Uterus (tissue), 4 donors: Measurements from ENCODE around the gene GFER. TPM values are rescaled to one million over a fixed set of nuclear protein-coding genes. Genes with fewer than 3 reads are reported as not detected.

Source experiments
- DNase-seq, 2 donors: peaks; one replicate each; pipeline ENCODE4 v3.0.0-alpha.2; 2019 to 2020
- H3K27ac ChIP-seq, 2 donors: fragments of 200-600 bp; sonication (generic); 1 replicate in 1 of 2; 2 replicates in 1 of 2; pipeline ENCODE4 v1.5.1; 2016 to 2018
- H3K27me3 ChIP-seq, 2 donors: fragments of 200-600 bp; sonication (generic); one replicate each; pipeline ENCODE4 v1.5.1; 2018 to 2019; ENCODE audit warnings: control low read depth in 1 of 2
- H3K36me3 ChIP-seq, 2 donors: fragments of 200-600 bp; sonication (generic); one replicate each; pipeline ENCODE4 v1.5.1; 2019; ENCODE audit warnings: control low read depth in 1 of 2
- H3K4me1 ChIP-seq, 2 donors: fragments of 200-600 bp; sonication (generic); one replicate each; pipeline ENCODE4 v1.5.1; 2018 to 2019; ENCODE audit warnings: control low read depth in 1 of 2
- H3K4me3 ChIP-seq, 2 donors: fragments of 200-600 bp; sonication (generic); 1 replicate in 1 of 2; 2 replicates in 1 of 2; pipeline ENCODE4 v1.5.1; 2018 to 2019; ENCODE audit warnings: mild to moderate bottlenecking in 1 of 2
- H3K9me3 ChIP-seq, 2 donors: fragments of 200-600 bp; sonication (generic); one replicate each; pipeline ENCODE4 v1.5.1; 2019; ENCODE audit warnings: control low read depth in 1 of 2
- CTCF ChIP-seq, 4 experiments: fragments of 200-600 bp in 2 of 4; fragments of 450-650 bp in 2 of 4; sonication (generic) in 2 of 4; IDR thresholded peaks; one replicate each; pipeline ENCODE4 v1.5.1; 2016 to 2019; ENCODE audit warnings: antibody characterized with exemption in 4 of 4, mild to moderate bottlenecking in 2 of 4, moderate library complexity in 1 of 4
- POLR2A ChIP-seq, 2 donors: fragments of 450-650 bp; IDR thresholded peaks; one replicate each; pipeline ENCODE4 v1.6.1; 2016; ENCODE audit warnings: antibody characterized with exemption in 2 of 2, mild to moderate bottlenecking in 1 of 2, moderate library complexity in 1 of 2
- intact Hi-C: fragments of 100-400 bp; cut with DNase I; formaldehyde crosslinking; loops from one replicate; pipeline ENCODE4 v1.15.1; 2023; ENCODE audit warnings: low total_unique reads
- total RNA-seq, 4 donors: library from RNA; depleted of rRNA in 3 of 4; stranded (reverse); fragments of >200 nt in 3 of 4; gene quantifications; one replicate each; pipeline versions ENCODE4 v1.1.0 to v1.2.4, GENCODE V29; 2014 to 2023
- donor health status: DM: yes; HTN: yes; CAD: no.

Gene GFER
- total RNA-seq, 4 donors from 2014 or later, result 2.6 to 20.8 (median 6.6) TPM

DNA sequence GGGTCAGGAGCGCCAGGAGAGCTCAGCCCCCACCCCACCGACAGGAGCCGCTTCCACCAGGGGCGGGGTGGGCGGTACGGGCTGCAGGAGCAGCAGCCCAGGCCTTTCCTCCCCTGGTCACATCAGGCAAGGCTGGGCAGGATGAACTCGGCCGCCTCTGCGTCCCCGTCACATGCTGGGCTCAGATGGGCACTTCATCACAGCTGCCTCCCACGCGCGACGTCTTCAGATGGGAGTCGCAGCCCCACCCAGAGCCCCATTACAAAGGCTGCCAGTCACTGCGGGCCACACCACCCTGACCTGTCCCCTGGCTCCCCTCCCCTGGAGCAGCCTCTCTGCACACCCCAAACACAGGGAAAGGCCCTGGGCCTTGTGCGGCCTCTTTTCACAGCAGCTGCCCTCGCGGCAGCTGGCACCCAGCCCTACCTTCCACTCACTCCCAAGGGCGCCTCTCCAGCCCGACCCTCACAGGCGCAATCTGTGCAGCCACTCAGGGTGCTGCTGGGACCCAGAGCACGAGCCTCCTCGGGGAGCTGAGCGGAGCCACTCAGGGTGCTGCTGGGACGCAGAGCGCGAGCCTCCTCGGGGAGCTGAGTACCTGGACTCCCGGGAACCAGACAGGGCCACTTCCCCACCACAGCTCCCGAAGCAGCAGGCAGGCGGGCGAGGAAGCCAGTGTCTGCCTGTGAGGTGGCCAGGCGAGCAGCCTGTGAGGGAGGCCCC is 21.0 kb downstream of the GFER start:
- Histone ChIP-seq H3K27ac (no peak overlapping the region), H3K36me3 (no peaks in the 10 kb centered on the region), H3K4me3 (no peak overlapping the region), H3K4me1 (peaks cover 0 to 25% of the 10 kb centered on the region in 2 donors), H3K27me3 (no peaks in the 10 kb centered on the region), H3K9me3 (no peaks in the 10 kb centered on the region)
- DNase-seq, result no peak
- no peak for TF ChIP-seq CTCF (IDR thresholded peaks at IDR 0.05)
- TF ChIP-seq POLR2A (IDR thresholded peaks at IDR 0.05), result no peak
- intact Hi-C loops, result no loop called here

DNA sequence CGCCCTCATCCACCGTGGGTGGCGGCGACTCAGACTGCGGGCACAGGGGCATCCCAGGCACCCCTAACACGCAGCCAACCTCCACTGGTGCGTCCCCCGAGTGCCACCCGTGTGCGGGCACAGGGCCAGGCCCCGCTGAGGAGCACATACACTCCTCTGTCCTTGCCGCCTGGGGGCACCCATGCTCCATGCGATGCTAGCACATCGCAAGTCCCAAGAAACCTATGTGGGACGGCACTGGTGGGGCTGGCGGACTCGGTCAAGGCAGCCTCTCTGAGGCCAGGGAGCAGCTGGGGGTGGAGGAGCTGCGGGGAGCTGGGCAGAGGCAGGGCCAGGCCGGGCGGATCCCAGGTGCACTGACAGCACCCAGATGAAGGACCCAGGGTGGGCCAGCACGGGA is 21.7 kb downstream of the GFER start:
- no peak for DNase-seq
- H3K9me3 ChIP-seq, result no peaks in the 10 kb centered on the region
- no peak overlapping the region for H3K27ac ChIP-seq
- peaks cover 0 to 30% of the 10 kb centered on the region in 2 donors for H3K4me1 ChIP-seq
- no peak for TF ChIP-seq CTCF (IDR thresholded peaks at IDR 0.05)
- TF ChIP-seq POLR2A (IDR thresholded peaks at IDR 0.05), result no peak
- H3K36me3 ChIP-seq, result no peaks in the 10 kb centered on the region
- H3K4me3 ChIP-seq, result no peak overlapping the region
- intact Hi-C loops, result no loop called here
- H3K27me3 ChIP-seq, result no peaks in the 10 kb centered on the region

DNA sequence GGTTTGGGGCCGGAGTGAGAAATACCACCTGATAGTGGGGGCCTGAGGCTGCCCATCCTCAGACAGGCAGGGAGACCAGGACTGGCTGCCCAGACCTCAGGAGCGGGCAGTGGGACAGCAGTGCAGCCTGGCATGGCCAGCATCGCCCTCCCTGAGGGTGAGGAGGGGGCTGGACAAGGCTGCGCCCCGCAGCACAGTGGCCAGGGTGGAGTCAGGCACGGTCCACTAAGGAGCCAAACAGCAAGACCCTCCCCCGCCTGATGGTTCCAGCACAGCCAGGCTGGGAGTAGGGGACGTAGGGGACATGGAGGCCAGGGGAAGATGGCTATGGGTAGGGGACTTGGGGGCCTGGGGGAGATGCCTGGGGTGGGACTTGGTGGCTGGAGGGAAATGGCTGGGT is 22.3 kb downstream of the GFER start:
- DNase-seq, result no peak
- no peaks in the 10 kb centered on the region for H3K9me3 ChIP-seq
- no peak overlapping the region for H3K27ac ChIP-seq
- no peaks in the 10 kb centered on the region for H3K27me3 ChIP-seq
- no peaks in the 10 kb centered on the region for H3K36me3 ChIP-seq
- peaks cover 0 to 30% of the 10 kb centered on the region in 2 donors for H3K4me1 ChIP-seq
- intact Hi-C loops, result no loop called here
- H3K4me3 ChIP-seq, result no peak overlapping the region
- TF ChIP-seq CTCF (IDR thresholded peaks at IDR 0.05) (no peak), POLR2A (IDR thresholded peaks at IDR 0.05) (no peak)

DNA sequence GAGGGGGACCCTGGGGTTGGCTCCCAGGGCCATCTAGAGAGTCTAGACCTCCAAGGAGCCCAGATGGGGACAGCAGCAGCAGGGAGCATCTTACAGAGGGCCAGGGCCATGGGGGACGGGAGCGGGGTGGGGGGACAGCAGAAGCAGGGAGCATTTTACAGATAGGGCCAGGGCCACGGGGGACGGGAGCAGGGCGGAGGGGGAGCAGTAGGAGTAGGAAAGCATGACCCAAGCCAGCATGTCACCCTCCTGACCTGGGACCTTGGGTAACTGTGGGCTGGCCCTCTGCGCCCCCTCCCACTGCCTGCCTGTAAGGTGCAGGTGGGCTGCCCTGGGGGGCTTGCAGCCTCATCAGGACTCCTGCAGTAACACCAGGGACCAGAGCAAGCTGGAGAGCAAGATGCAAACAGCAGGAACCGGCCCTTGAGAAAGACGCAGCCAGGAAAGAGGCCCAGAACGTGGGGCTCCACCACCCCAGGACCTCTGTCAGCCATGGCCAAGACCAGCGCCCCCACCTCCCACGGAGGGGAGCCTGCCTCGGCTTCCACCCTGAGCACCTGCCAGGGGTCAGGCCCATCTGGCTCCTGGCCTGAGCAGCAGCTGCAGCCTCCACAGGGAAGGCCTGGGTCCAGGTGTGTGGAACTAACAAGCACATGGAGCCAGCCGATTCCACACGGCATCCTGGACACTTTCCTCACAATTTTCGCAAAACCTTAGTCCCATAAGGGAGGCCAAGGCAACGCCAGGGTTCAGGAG is 23.3 kb downstream of the GFER start:
- no peaks in the 10 kb centered on the region for H3K9me3 ChIP-seq
- H3K27me3 ChIP-seq, result no peaks in the 10 kb centered on the region
- intact Hi-C loops, result no loop called here
- DNase-seq, result no peak
- H3K27ac ChIP-seq, result no peak overlapping the region
- peaks cover 0 to 30% of the 10 kb centered on the region in 2 donors for H3K4me1 ChIP-seq
- H3K4me3 ChIP-seq, result no peak overlapping the region
- no peaks in the 10 kb centered on the region for H3K36me3 ChIP-seq
- no peak for TF ChIP-seq CTCF (IDR thresholded peaks at IDR 0.05)
- no peak for TF ChIP-seq POLR2A (IDR thresholded peaks at IDR 0.05)

GRCh38 chr16:2008009-2008526 is 24.1 kb downstream of the GFER start:
- Histone ChIP-seq H3K36me3 (no peaks in the 10 kb centered on the region), H3K9me3 (no peaks in the 10 kb centered on the region), H3K4me3 (no peak overlapping the region), H3K4me1 (peaks cover 0 to 30% of the 10 kb centered on the region in 2 donors), H3K27ac (peak overlapping the region in 1 of 2 donors; percentile 69), H3K27me3 (no peaks in the 10 kb centered on the region)
- DNase-seq, result no peak
- intact Hi-C loops, result no loop called here
- no peak for TF ChIP-seq POLR2A (IDR thresholded peaks at IDR 0.05)
- no peak for TF ChIP-seq CTCF (IDR thresholded peaks at IDR 0.05)
